H9 (cell line): ENCODE measurements around the gene SPRYD3. TPM values are rescaled to one million over a fixed set of nuclear protein-coding genes. Genes with fewer than 3 reads are reported as not detected.

ENCODE experiments used
- DNase-seq: peaks from one replicate; pipeline ENCODE4 v3.0.0-alpha.2; 2017
- H2AFZ ChIP-seq: one replicate; pipeline ENCODE4 v1.6.1; 2013; ENCODE audit warnings: mild to moderate bottlenecking, low read length, control low read depth, moderate library complexity
- H2AK5ac ChIP-seq: 2 replicates; pipeline ENCODE4 v1.6.1; 2013; ENCODE audit warnings: low read length, control low read depth, mixed read lengths; ENCODE audit not compliant: insufficient read length
- H2BK120ac ChIP-seq: one replicate; pipeline ENCODE4 v1.6.1; 2013; ENCODE audit warnings: low read depth, mild to moderate bottlenecking, low read length, control low read depth, inconsistent platforms; ENCODE audit not compliant: poor library complexity, severe bottlenecking
- H2BK12ac ChIP-seq: 2 replicates; pipeline ENCODE4 v1.6.1; 2013; ENCODE audit warnings: low read length, control low read depth, mixed read lengths, low read depth; ENCODE audit not compliant: insufficient read length
- H2BK15ac ChIP-seq: 2 replicates; pipeline ENCODE4 v1.6.1; 2013; ENCODE audit warnings: low read depth, low read length, control low read depth
- H2BK20ac ChIP-seq: one replicate; pipeline ENCODE4 v1.6.1; 2013; ENCODE audit warnings: low read depth, mild to moderate bottlenecking, low read length, control low read depth, inconsistent platforms; ENCODE audit not compliant: poor library complexity, severe bottlenecking
- H2BK5ac ChIP-seq: 2 replicates; pipeline ENCODE4 v1.6.1; 2013; ENCODE audit warnings: low read length, control low read depth, mixed read lengths; ENCODE audit not compliant: insufficient read length
- H3K14ac ChIP-seq: 2 replicates; pipeline ENCODE4 v1.6.1; 2013; ENCODE audit warnings: low read length, control low read depth; ENCODE audit not compliant: insufficient read depth
- H3K18ac ChIP-seq: 2 replicates; pipeline ENCODE4 v1.6.1; 2013; ENCODE audit warnings: low read depth, mild to moderate bottlenecking, mixed read lengths, low read length, control low read depth; ENCODE audit not compliant: insufficient read length
- H3K23ac ChIP-seq: 2 replicates; pipeline ENCODE4 v1.6.1; 2013; ENCODE audit warnings: low read length, control low read depth, mixed read lengths, low read depth; ENCODE audit not compliant: insufficient read length
- H3K23me2 ChIP-seq: 2 replicates; pipeline ENCODE4 v1.6.1; 2013; ENCODE audit warnings: low read depth, mild to moderate bottlenecking, mixed read lengths, low read length, control low read depth; ENCODE audit not compliant: insufficient read length, poor library complexity, severe bottlenecking
- H3K27ac ChIP-seq: 2 replicates; pipeline ENCODE4 v1.5.1; 2013; ENCODE audit warnings: low read length, control low read depth, mixed read lengths, low read depth; ENCODE audit not compliant: insufficient read length
- H3K27me3 ChIP-seq: 2 replicates; pipeline ENCODE4 v1.6.1; 2013; ENCODE audit warnings: low read length, control low read depth, inconsistent platforms; ENCODE audit not compliant: insufficient read depth
- H3K4ac ChIP-seq: 2 replicates; pipeline ENCODE4 v1.6.1; 2013; ENCODE audit warnings: low read depth, mild to moderate bottlenecking, control low read depth, inconsistent platforms, low read length, moderate library complexity
- H3K4me1 ChIP-seq: 2 replicates; pipeline ENCODE4 v1.6.1; 2013; ENCODE audit warnings: low read length, control low read depth, inconsistent platforms; ENCODE audit not compliant: insufficient read depth
- H3K4me2 ChIP-seq: 2 replicates; pipeline ENCODE4 v1.6.1; 2013; ENCODE audit warnings: low read length, control low read depth, mixed read lengths; ENCODE audit not compliant: insufficient read length, insufficient read depth
- H3K56ac ChIP-seq: 2 replicates; pipeline ENCODE4 v1.6.1; 2013; ENCODE audit warnings: low read depth, mild to moderate bottlenecking, mixed read lengths, low read length, control low read depth; ENCODE audit not compliant: insufficient read length
- H3K79me1 ChIP-seq: 2 replicates; pipeline ENCODE4 v1.6.1; 2013; ENCODE audit warnings: low read depth, mild to moderate bottlenecking, moderate library complexity, low read length, control low read depth, inconsistent platforms; ENCODE audit not compliant: insufficient read depth, poor library complexity, severe bottlenecking
- H3K79me2 ChIP-seq: 2 replicates; pipeline ENCODE4 v1.6.1; 2013; ENCODE audit warnings: low read length, control low read depth, inconsistent platforms; ENCODE audit not compliant: insufficient read depth
- H3K9ac ChIP-seq: 2 replicates; pipeline ENCODE4 v1.6.1; 2013; ENCODE audit warnings: low read length, control low read depth, mixed read lengths; ENCODE audit not compliant: insufficient read length; ENCODE audit errors: extremely low read depth
- H3K9me3 ChIP-seq: one replicate; pipeline ENCODE4 v1.6.1; 2013; ENCODE audit warnings: low read depth, low read length, inconsistent platforms; ENCODE audit not compliant: control insufficient read depth
- H3T11ph ChIP-seq: one replicate; pipeline ENCODE4 v1.6.1; 2013; ENCODE audit warnings: mild to moderate bottlenecking, low read length, control low read depth, inconsistent platforms
- H4K20me1 ChIP-seq: one replicate; pipeline ENCODE4 v1.6.1; 2013; ENCODE audit not compliant: control insufficient read depth, insufficient read length, insufficient read depth
- H4K5ac ChIP-seq: 2 replicates; pipeline ENCODE4 v1.6.1; 2013; ENCODE audit warnings: low read depth, mild to moderate bottlenecking, mixed read lengths, low read length, control low read depth; ENCODE audit not compliant: insufficient read length
- H4K8ac ChIP-seq: replicated peaks from 2 replicates; pipeline ENCODE4 v1.6.1; 2013; ENCODE audit warnings: low read length, control low read depth, mixed read lengths, low read depth; ENCODE audit not compliant: insufficient read length
- H4K91ac ChIP-seq: 2 replicates; pipeline ENCODE4 v1.6.1; 2013; ENCODE audit warnings: low read depth, mild to moderate bottlenecking, moderate library complexity, mixed read lengths, low read length, control low read depth; ENCODE audit not compliant: insufficient read length
- H3K27ac Mint-ChIP-seq, 3 experiments: 2 replicates in 2 of 3; 3 replicates in 1 of 3; pipeline ENCODE4 v1.8.0; 2020 to 2021; ENCODE audit warnings: mixed read lengths in 3 of 3, mild to moderate bottlenecking in 1 of 3, moderate library complexity in 1 of 3
- H3K27me3 Mint-ChIP-seq: 2 replicates; pipeline ENCODE4 v1.8.0; 2021; ENCODE audit warnings: low read depth, mild to moderate bottlenecking, moderate library complexity, mixed read lengths
- H3K36me3 Mint-ChIP-seq, 3 experiments: 2 replicates in 2 of 3; 3 replicates in 1 of 3; pipeline ENCODE4 v1.8.0; 2020 to 2021; ENCODE audit warnings: low read depth in 3 of 3, mixed read lengths in 3 of 3; ENCODE audit not compliant: insufficient read depth in 1 of 3
- H3K4me1 Mint-ChIP-seq, 2 experiments: 2 replicates each; pipeline ENCODE4 v1.8.0; 2020; ENCODE audit warnings: mixed read lengths in 2 of 2
- H3K4me3 Mint-ChIP-seq, 2 experiments: 2 replicates in 1 of 2; 3 replicates in 1 of 2; pipeline ENCODE4 v1.8.0; 2020 to 2021; ENCODE audit warnings: mild to moderate bottlenecking in 2 of 2, mixed read lengths in 2 of 2, moderate library complexity in 1 of 2
- H3K9me3 Mint-ChIP-seq, 2 experiments: 2 replicates in 1 of 2; 3 replicates in 1 of 2; pipeline ENCODE4 v1.8.0; 2020; ENCODE audit warnings: mild to moderate bottlenecking in 2 of 2, mixed read lengths in 2 of 2, moderate library complexity in 1 of 2
- CTCF ChIP-seq: fragments of 200-600 bp; sonication (generic); conservative IDR thresholded peaks from 3 replicates; pipeline ENCODE4 v1.8.0; 2021; ENCODE audit warnings: antibody characterized with exemption, mild to moderate bottlenecking
- WGBS: extraction: QIAGEN DNeasy Blood & Tissue Kit; methylation state at CpG from one replicate; pipeline ENCODE4 v1.1.7; 2013; ENCODE audit warnings: missing lambda C conversion rate, low lambda C conversion rate, mixed read lengths; ENCODE audit not compliant: insufficient read length; ENCODE audit errors: extremely low coverage; 5-methylcytosine and 5-hydroxymethylcytosine counted together
- total RNA-seq: library from RNA; stranded (reverse); gene quantifications from 2 replicates; pipeline ENCODE4 v1.2.1, GENCODE V29; 2021

SPRYD3 gene
- total RNA-seq, 1 experiment from 2014 or later = 6.5 TPM

GRCh38 chr12:53057816-53058500 lies 21.2 kb downstream of the SPRYD3 start:
- Histone ChIP-seq H3K79me2 (no peaks in the 10 kb centered on the region), H3K23me2 (no peaks in the 10 kb centered on the region), H3K14ac (no peak overlapping the region), H4K20me1 (no peaks in the 10 kb centered on the region), H4K5ac (no peak overlapping the region), H2AK5ac (no peak overlapping the region), H2BK5ac (no peak overlapping the region), H3K18ac (no peak overlapping the region), H2BK15ac (no peak overlapping the region), H2BK20ac (no peak overlapping the region), H3T11ph (no peak overlapping the region), H3K27me3 (no peaks in the 10 kb centered on the region; the same call in 1 of the 2 replicates), H3K56ac (no peak overlapping the region), H3K4ac (no peak overlapping the region), H3K4me1 (peaks cover 3% of the 10 kb centered on the region; the same call in 1 of the 2 replicates), H3K23ac (no peak overlapping the region), H2AFZ (no peak overlapping the region), H2BK120ac (no peak overlapping the region), H3K9ac (no peak overlapping the region), H3K4me2 (no peak overlapping the region), H4K91ac (no peak overlapping the region), H4K8ac (no peak overlapping the region), H3K9me3 (no peaks in the 10 kb centered on the region), H3K79me1 (no peaks in the 10 kb centered on the region), H3K27ac (no peak overlapping the region), H2BK12ac (no peak overlapping the region)
- Mint-ChIP-seq H3K9me3 (no peaks in the 10 kb centered on the region), H3K27me3 (peaks cover 49% of the 10 kb centered on the region), H3K36me3 (no peaks in the 10 kb centered on the region; a peak in 1 of 7 replicates), H3K4me3 (no peak overlapping the region), H3K4me1 (peaks cover 11 to 15% of the 10 kb centered on the region in 2 experiments), H3K27ac (no peak overlapping the region)
- no peak for TF ChIP-seq CTCF
- no peak for DNase-seq
- WGBS = no CpG with 5 or more reads among the region's 13 CpGs
